ENCODE data around the gene ENDOU. TPM values are rescaled to one million over a fixed set of nuclear protein-coding genes. Genes with fewer than 3 reads are reported as not detected.

The ENDOU gene
- total and polyA plus RNA-seq, 2 donors from 2014 or later: 0.28 to 0.91 TPM

GRCh38 chr12:47768323-47768811, 43.1 kb upstream of the ENDOU start:
- H3K27me3 ChIP-seq (ENCODE audit: control insufficient read depth, insufficient read depth, low read length): no peaks in the 10 kb centered on the region
- intact Hi-C loops (cut with DNase I): no loop called here
- no peak overlapping the region for H3K4me3 ChIP-seq (ENCODE audit: low read length in 3 of 3)
- DNase-seq (peak in 2 of 5 donors; percentile 65 to 78), FAIRE-seq (no peak)
- H3K9ac ChIP-seq (ENCODE audit: low read length in 3 of 3): no peak overlapping the region
- peaks cover 0 to 24% (median 11%) of the 10 kb centered on the region in 3 donors for H3K4me1 ChIP-seq (ENCODE audit: control insufficient read depth in 2 of 3, insufficient read depth in 2 of 3, low read depth in 1 of 3, low read length in 3 of 3)
- H3K36me3 ChIP-seq (ENCODE audit: control insufficient read depth in 2 of 3, insufficient read depth in 3 of 3, low read length in 3 of 3): no peaks in the 10 kb centered on the region
- no peaks in the 10 kb centered on the region for H3K9me3 ChIP-seq (ENCODE audit: control insufficient read depth in 2 of 3, insufficient read depth in 1 of 3, low read length in 3 of 3)
- no peak for TF ChIP-seq CTCF (IDR thresholded peaks at IDR 0.05; ENCODE audit: borderline replicate concordance, extremely low read depth, insufficient read depth)
- H3K27ac ChIP-seq (ENCODE audit: low read depth in 2 of 2, low read length in 2 of 2): no peak overlapping the region

GRCh38 chr12:47767216-47767724, 42.0 kb upstream of the ENDOU start:
- Histone ChIP-seq H3K27me3 (ENCODE audit: control insufficient read depth, insufficient read depth, low read length) (no peaks in the 10 kb centered on the region), H3K36me3 (ENCODE audit: control insufficient read depth in 2 of 3, insufficient read depth in 3 of 3, low read length in 3 of 3) (no peaks in the 10 kb centered on the region), H3K4me1 (ENCODE audit: control insufficient read depth in 2 of 3, insufficient read depth in 2 of 3, low read depth in 1 of 3, low read length in 3 of 3) (peaks cover 7 to 31% (median 22%) of the 10 kb centered on the region in 3 donors), H3K9me3 (ENCODE audit: control insufficient read depth in 2 of 3, insufficient read depth in 1 of 3, low read length in 3 of 3) (no peaks in the 10 kb centered on the region), H3K27ac (ENCODE audit: low read depth in 2 of 2, low read length in 2 of 2) (no peak overlapping the region), H3K4me3 (ENCODE audit: low read length in 3 of 3) (no peak overlapping the region), H3K9ac (ENCODE audit: low read length in 3 of 3) (no peak overlapping the region)
- DNase-seq (peak in 1 of 5 donors; percentile 68), FAIRE-seq (no peak)
- peak; percentile 75 for TF ChIP-seq CTCF (IDR thresholded peaks at IDR 0.05; ENCODE audit: borderline replicate concordance, extremely low read depth, insufficient read depth)
- intact Hi-C loops (cut with DNase I): no loop called here

GRCh38 chr12:47766502-47767215, 41.4 kb upstream of the ENDOU start:
- no peak for TF ChIP-seq CTCF (IDR thresholded peaks at IDR 0.05; ENCODE audit: borderline replicate concordance, extremely low read depth, insufficient read depth)
- no peaks in the 10 kb centered on the region for H3K36me3 ChIP-seq (ENCODE audit: control insufficient read depth in 2 of 3, insufficient read depth in 3 of 3, low read length in 3 of 3)
- no peak for FAIRE-seq
- H3K27me3 ChIP-seq (ENCODE audit: control insufficient read depth, insufficient read depth, low read length): no peaks in the 10 kb centered on the region
- no peak overlapping the region for H3K27ac ChIP-seq (ENCODE audit: low read depth in 2 of 2, low read length in 2 of 2)
- H3K4me3 ChIP-seq (ENCODE audit: low read length in 3 of 3): no peak overlapping the region
- H3K9ac ChIP-seq (ENCODE audit: low read length in 3 of 3): no peak overlapping the region
- H3K9me3 ChIP-seq (ENCODE audit: control insufficient read depth in 2 of 3, insufficient read depth in 1 of 3, low read length in 3 of 3): no peaks in the 10 kb centered on the region
- intact Hi-C loops (cut with DNase I): no loop called here
- DNase-seq: peak in 1 of 5 donors; percentile 46
- H3K4me1 ChIP-seq (ENCODE audit: control insufficient read depth in 2 of 3, insufficient read depth in 2 of 3, low read depth in 1 of 3, low read length in 3 of 3): peaks cover 7 to 35% (median 28%) of the 10 kb centered on the region in 3 donors

All from kidney (tissue), 14 donors.